Vein endothelial cell (primary cell): ENCODE data around the gene NTMT1. TPM values are rescaled to one million over a fixed set of nuclear protein-coding genes. Genes with fewer than 3 reads are reported as not detected.

Source experiments
- total RNA-seq: library from RNA; depleted of rRNA; stranded (reverse); fragments of >200 nt; gene quantifications from 2 replicates; pipeline ENCODE4 v1.2.3, GENCODE V29; 2012

NTMT1 gene, protein sequence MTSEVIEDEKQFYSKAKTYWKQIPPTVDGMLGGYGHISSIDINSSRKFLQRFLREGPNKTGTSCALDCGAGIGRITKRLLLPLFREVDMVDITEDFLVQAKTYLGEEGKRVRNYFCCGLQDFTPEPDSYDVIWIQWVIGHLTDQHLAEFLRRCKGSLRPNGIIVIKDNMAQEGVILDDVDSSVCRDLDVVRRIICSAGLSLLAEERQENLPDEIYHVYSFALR
- 24.8 and 26.7 TPM in 2 replicates for total RNA-seq

DNA sequence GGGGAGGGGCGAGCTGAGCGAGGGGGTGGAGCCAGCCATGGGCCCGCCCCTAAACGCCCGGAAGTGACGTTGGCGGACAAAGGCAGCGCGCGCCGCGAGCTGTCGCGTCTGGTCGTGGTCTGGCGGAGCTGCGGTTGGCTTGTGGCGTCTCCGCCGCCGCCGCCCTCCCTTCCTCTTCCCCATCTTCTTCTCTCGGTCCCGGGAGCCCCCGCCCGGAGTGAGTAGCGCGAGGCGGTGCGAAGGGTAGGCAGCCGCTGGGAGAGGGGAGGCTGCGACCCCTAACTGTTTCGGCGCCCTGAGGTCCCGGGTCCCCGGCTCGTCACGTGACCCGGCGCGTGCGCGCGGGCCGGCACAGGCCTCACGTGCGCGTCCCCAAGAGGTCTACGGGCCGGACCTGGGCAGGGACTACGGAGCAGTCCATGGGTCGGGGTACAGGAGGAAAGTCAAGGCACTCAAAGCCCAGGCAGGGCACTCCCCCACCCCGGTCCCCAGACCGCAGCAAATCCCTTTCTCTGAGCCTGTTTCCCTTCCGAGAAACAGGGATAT lies at the start of gene NTMT1:
NTMT1 (plus strand) TSS at position 85 of the 546 bp plus-strand sequence. CDS start 6,541 bp downstream, outside the sequence.

GRCh38 chr9:129620669-129621295 lies 5.2 kb upstream of the NTMT1 start, which contains the start of gene C9orf50:
Gene C9orf50 (minus strand): TSS chr9:129621101. CDS start chr9:129620574, 527 bp downstream.

GRCh38 chr9:129641750-129642585 lies 16.0 kb downstream of the NTMT1 start, which contains the start of gene ASB6:
Gene ASB6 (minus strand): TSS chr9:129642151. CDS start chr9:129641999, 152 bp downstream.

DNA sequence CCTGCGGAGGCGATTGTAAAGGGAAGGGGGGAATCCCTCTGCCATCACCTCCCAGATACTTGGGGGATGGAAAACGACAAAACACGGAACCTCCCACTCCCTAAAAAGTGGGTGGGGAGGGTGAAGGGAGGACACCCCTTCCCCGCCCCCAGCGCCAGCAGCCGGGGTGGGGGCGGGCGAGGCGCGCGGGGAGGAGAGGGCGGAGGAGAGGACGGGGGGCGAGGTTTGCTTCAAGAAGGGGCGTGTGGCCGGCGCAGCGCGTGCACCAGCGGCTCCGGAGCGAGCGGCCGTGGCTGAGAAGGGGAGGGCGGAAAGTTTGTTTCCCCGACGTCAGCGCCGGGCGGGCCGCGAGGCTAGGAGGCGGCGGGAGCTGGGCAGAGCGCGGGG lies 39.4 kb downstream of the NTMT1 start, which contains the start of gene PRRX2:
PRRX2 (plus strand) TSS at position 259 of the 387 bp plus-strand sequence. CDS start 221 bp downstream, outside the sequence.

Other genes starting within 250 kb of the NTMT1 start
- gene C9orf50, start 5.1 kb upstream of the NTMT1 start, total RNA-seq, result not detected in 2 replicates
- 21.6 and 22.6 TPM in 2 replicates for gene ASB6, start 16.0 kb downstream of the NTMT1 start, total RNA-seq
- gene PRRX2, start 39.5 kb downstream of the NTMT1 start, total RNA-seq, result 0.38 TPM in 1 of 2 replicates, not detected in the other
- gene PTGES, start 126.9 kb downstream of the NTMT1 start, total RNA-seq, result 0.10 and 0.33 TPM in 2 replicates
- 28.4 and 30.2 TPM in 2 replicates for gene TOR1B, start 177.0 kb downstream of the NTMT1 start, total RNA-seq
- 61.1 and 62.0 TPM in 2 replicates for gene TOR1A, start 198.0 kb downstream of the NTMT1 start, total RNA-seq
- gene C9orf78, start 209.1 kb downstream of the NTMT1 start, total RNA-seq, result 24.2 and 38.0 TPM in 2 replicates
- 6.3 and 9.8 TPM in 2 replicates for gene USP20, start 209.3 kb downstream of the NTMT1 start, total RNA-seq